Liver (tissue), 2 donors: Measurements from ENCODE around the gene GTF2F2.

Experiments
- FOXA2 ChIP-seq: IDR thresholded peaks from 2 replicates; pipeline ENCODE4 v1.6.1; 2016; ENCODE audit warnings: antibody characterized with exemption
- YY1 ChIP-seq: IDR thresholded peaks from 2 replicates; pipeline ENCODE4 v1.6.1; 2016; ENCODE audit warnings: antibody characterized with exemption, mild to moderate bottlenecking
- TF ChIP-seq, protein P1 (sequence below): fragments of 150-350 bp; IDR thresholded peaks from 2 replicates; pipeline ENCODE4 v1.5.1; 2017; ENCODE audit warnings: improper control_type of control experiment, low read depth, low read length; ENCODE audit not compliant: missing input control
- donor health status: healthy.

- TF ChIP-seq, protein P1, sequence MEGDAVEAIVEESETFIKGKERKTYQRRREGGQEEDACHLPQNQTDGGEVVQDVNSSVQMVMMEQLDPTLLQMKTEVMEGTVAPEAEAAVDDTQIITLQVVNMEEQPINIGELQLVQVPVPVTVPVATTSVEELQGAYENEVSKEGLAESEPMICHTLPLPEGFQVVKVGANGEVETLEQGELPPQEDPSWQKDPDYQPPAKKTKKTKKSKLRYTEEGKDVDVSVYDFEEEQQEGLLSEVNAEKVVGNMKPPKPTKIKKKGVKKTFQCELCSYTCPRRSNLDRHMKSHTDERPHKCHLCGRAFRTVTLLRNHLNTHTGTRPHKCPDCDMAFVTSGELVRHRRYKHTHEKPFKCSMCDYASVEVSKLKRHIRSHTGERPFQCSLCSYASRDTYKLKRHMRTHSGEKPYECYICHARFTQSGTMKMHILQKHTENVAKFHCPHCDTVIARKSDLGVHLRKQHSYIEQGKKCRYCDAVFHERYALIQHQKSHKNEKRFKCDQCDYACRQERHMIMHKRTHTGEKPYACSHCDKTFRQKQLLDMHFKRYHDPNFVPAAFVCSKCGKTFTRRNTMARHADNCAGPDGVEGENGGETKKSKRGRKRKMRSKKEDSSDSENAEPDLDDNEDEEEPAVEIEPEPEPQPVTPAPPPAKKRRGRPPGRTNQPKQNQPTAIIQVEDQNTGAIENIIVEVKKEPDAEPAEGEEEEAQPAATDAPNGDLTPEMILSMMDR = no peak
- TF ChIP-seq FOXA2 (no peak), YY1 (no peak)
Observed at GRCh38 chr13:45289936-45290563, 169.7 kb downstream of the GTF2F2 start.
